ENCODE measurements around the gene SPARC.

The SPARC gene

GRCh38 chr5:151677776-151678545 lies 8.8 kb downstream of the SPARC start:
- peak; percentile 50 for DNase-seq

GRCh38 chr5:151676719-151677118 lies 10.0 kb downstream of the SPARC start:
- DNase-seq = no peak

- DNase-seq = no peak
Measured at GRCh38 chr5:151676314-151676712, 10.4 kb downstream of the SPARC start.

- peak; percentile 73 for DNase-seq
Measured at GRCh38 chr5:151675611-151676313, 11.0 kb downstream of the SPARC start.

- peak; percentile 75 for DNase-seq
Measured at GRCh38 chr5:151674626-151675610, 11.8 kb downstream of the SPARC start.

- no peak for DNase-seq
Measured at GRCh38 chr5:151673421-151673820, 13.3 kb downstream of the SPARC start.

- peak; percentile 70 for DNase-seq
Measured at GRCh38 chr5:151672516-151672915, 14.2 kb downstream of the SPARC start.

GRCh38 chr5:151671950-151672349 lies 14.8 kb downstream of the SPARC start:
- DNase-seq = peak; percentile 31

GRCh38 chr5:151670953-151671636 lies 15.6 kb downstream of the SPARC start:
- DNase-seq = peak; percentile 25

- DNase-seq = no peak
Measured at GRCh38 chr5:151670083-151670686, 16.5 kb downstream of the SPARC start.

- no peak for DNase-seq
Measured at GRCh38 chr5:151667083-151667482, 19.6 kb downstream of the SPARC start.

GRCh38 chr5:151665613-151666012 lies 21.1 kb downstream of the SPARC start:
- no peak for DNase-seq

- DNase-seq = no peak
Measured at GRCh38 chr5:151664694-151665585, 21.8 kb downstream of the SPARC start.

- DNase-seq = peak; percentile 79
Measured at GRCh38 chr5:151663617-151664293, 23.0 kb downstream of the SPARC start.

- DNase-seq = no peak
Measured at GRCh38 chr5:151662805-151663204, 23.9 kb downstream of the SPARC start.

- DNase-seq = no peak
Measured at GRCh38 chr5:151661968-151662732, 24.6 kb downstream of the SPARC start.

- DNase-seq = no peak
Measured at GRCh38 chr5:151660616-151661495, 25.9 kb downstream of the SPARC start.

GRCh38 chr5:151659001-151659754 lies 27.5 kb downstream of the SPARC start:
- DNase-seq = peak; percentile 89

Measured in suppressor macrophage treated with lipopolysaccharide for 4 hours (primary cell).